CD4-positive, alpha-beta T cell (primary cell): ENCODE data around the gene ENPP7. TPM values are rescaled to one million over a fixed set of nuclear protein-coding genes. Genes with fewer than 3 reads are reported as not detected.

Experiments
- ATAC-seq: fragments of 200-7000 bp; cut with Tn5 transposase; one replicate; pipeline ENCODE4 v1.10.0; 2022; ENCODE audit warnings: mild to moderate bottlenecking; ENCODE audit not compliant: poor library complexity
- CTCF ChIA-PET: fragments of 350-600 bp; sonication (Branson Sonifier 250); formaldehyde crosslinking; loops from one replicate; lab custom pipeline; 2021; ENCODE audit warnings: antibody characterized with exemption, inconsistent platforms; lab: Charles Lee
- POLR2A ChIA-PET: fragments of 350-600 bp; sonication (Branson Sonifier 250); formaldehyde crosslinking; loops from one replicate; lab custom pipeline; 2021; ENCODE audit warnings: antibody characterized with exemption, inconsistent platforms; lab: Charles Lee
- DNase-seq, 14 experiments: peaks; one replicate each; pipeline ENCODE4 v3.0.0-alpha.2; 2013 to 2020; ENCODE audit warnings: mixed read lengths in 2 of 14
- H3K27ac ChIP-seq, 2 donors: one replicate each; pipeline versions ENCODE4 v1.5.1 to v1.7.0; 2013; ENCODE audit warnings: low read length in 2 of 2, low read depth in 1 of 2, mild to moderate bottlenecking in 1 of 2
- H3K27me3 ChIP-seq, 2 experiments: 1 replicate in 1 of 2; 2 replicates in 1 of 2; pipeline versions ENCODE4 v1.6.1 to v1.7.0; 2013; ENCODE audit warnings: low read length in 2 of 2, control low read depth in 1 of 2, mild to moderate bottlenecking in 1 of 2, moderate library complexity in 1 of 2; ENCODE audit not compliant: insufficient read depth in 2 of 2, control insufficient read depth in 1 of 2
- H3K36me3 ChIP-seq: one replicate; pipeline ENCODE4 v1.6.1; 2013; ENCODE audit warnings: low read length, control low read depth; ENCODE audit not compliant: insufficient read depth
- H3K4me1 ChIP-seq: one replicate; pipeline ENCODE4 v1.6.1; 2013; ENCODE audit warnings: low read length, control low read depth; ENCODE audit not compliant: insufficient read depth
- H3K4me3 ChIP-seq: one replicate; pipeline ENCODE4 v1.5.1; 2013; ENCODE audit warnings: mild to moderate bottlenecking, low read length, moderate library complexity
- H3K9me3 ChIP-seq, 2 experiments: 1 replicate in 1 of 2; 2 replicates in 1 of 2; pipeline versions ENCODE4 v1.6.1 to v1.7.0; 2013; ENCODE audit warnings: low read length in 2 of 2, mild to moderate bottlenecking in 2 of 2, control low read depth in 1 of 2, moderate library complexity in 1 of 2; ENCODE audit not compliant: control insufficient read depth in 1 of 2, insufficient read depth in 1 of 2
- H3K27ac Mint-ChIP-seq: one replicate; pipeline ENCODE4 v1.8.0; 2020; ENCODE audit warnings: mixed read lengths
- H3K27me3 Mint-ChIP-seq: one replicate; pipeline ENCODE4 v1.8.0; 2021; ENCODE audit warnings: mixed read lengths
- H3K36me3 Mint-ChIP-seq: one replicate; pipeline ENCODE4 v1.8.0; 2021; ENCODE audit warnings: low read depth, mixed read lengths
- H3K4me1 Mint-ChIP-seq: one replicate; pipeline ENCODE4 v1.8.0; 2021; ENCODE audit warnings: low read depth, mixed read lengths
- H3K4me3 Mint-ChIP-seq: one replicate; pipeline ENCODE4 v1.8.0; 2020; ENCODE audit warnings: mild to moderate bottlenecking, mixed read lengths
- H3K9me3 Mint-ChIP-seq: one replicate; pipeline ENCODE4 v1.8.0; 2020; ENCODE audit warnings: mixed read lengths
- intact Hi-C, 2 experiments: fragments of 100-400 bp; cut with DNase I in 1 of 2; cut with micrococcal nuclease in 1 of 2; formaldehyde crosslinking; loops; one replicate each; pipeline versions ENCODE4 v1.15.1 to v1.9.0; 2023 to 2025; cut with DNase I, micrococcal nuclease
- total RNA-seq, 174 experiments: library from RNA in 2 of 174; stranded (reverse) in 2 of 174; gene quantifications; one replicate each; pipeline ENCODE4 v1.2.3 and lab custom pipeline; 2021 to 2026
- TF ChIP-seq, protein P1 (sequence below): fragments of 200-600 bp; IDR thresholded peaks from one replicate; pipeline ENCODE4 v1.8.0; 2022; ENCODE audit warnings: antibody characterized with exemption, mild to moderate bottlenecking

Gene ENPP7
- total RNA-seq, 2 experiments from 2014 or later = not detected

DNA sequence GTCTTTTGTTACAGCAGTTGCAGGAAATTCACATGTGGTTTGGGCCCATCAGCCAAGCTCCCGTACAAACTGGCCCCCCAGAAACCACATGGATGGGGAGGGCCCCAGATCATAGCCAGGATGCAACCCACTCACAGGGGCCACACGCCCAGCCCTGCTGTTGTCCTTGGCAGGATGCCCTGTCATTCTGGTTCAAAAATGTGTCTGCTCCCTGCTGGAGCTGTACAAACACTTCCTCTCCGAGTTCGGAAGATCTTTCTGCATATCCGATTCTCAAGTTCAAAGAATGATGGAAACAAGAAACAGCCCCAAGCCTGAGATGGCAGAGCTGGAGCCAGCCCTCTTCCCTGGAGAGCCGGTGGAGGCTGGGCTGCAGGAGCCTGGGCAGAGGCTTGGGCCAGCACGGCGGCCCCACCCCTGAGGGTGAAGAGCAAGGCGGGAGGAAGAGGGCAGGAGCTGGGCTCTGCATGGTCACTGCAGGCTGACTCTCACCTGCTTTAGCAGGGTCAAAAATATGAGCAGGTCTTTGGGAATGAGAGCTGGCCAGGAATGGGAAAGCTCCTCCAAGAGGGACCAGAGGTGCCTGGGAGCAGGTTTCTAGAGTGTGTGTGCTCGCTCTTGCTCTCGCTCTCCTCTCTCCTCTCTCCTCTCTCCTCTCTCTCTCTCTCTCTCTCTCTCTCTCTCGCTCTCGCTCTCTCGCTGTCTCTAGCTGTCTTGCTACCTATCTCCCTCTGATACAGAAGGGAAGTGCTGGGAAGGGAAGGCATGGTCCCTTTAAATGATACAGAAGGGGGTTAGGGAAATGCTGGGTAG is 34.7 kb upstream of the ENPP7 start:
- ATAC-seq = no peak
- no peak for DNase-seq
- POLR2A ChIA-PET = no interaction called here
- peaks cover 44% of the 10 kb centered on the region for H3K27me3 Mint-ChIP-seq
- H3K4me1 Mint-ChIP-seq = no peaks in the 10 kb centered on the region
- H3K4me3 Mint-ChIP-seq = no peak overlapping the region
- no peak overlapping the region for H3K4me3 ChIP-seq
- intact Hi-C loops = no loop called here
- H3K27ac Mint-ChIP-seq = no peak overlapping the region
- TF ChIP-seq, protein P1, sequence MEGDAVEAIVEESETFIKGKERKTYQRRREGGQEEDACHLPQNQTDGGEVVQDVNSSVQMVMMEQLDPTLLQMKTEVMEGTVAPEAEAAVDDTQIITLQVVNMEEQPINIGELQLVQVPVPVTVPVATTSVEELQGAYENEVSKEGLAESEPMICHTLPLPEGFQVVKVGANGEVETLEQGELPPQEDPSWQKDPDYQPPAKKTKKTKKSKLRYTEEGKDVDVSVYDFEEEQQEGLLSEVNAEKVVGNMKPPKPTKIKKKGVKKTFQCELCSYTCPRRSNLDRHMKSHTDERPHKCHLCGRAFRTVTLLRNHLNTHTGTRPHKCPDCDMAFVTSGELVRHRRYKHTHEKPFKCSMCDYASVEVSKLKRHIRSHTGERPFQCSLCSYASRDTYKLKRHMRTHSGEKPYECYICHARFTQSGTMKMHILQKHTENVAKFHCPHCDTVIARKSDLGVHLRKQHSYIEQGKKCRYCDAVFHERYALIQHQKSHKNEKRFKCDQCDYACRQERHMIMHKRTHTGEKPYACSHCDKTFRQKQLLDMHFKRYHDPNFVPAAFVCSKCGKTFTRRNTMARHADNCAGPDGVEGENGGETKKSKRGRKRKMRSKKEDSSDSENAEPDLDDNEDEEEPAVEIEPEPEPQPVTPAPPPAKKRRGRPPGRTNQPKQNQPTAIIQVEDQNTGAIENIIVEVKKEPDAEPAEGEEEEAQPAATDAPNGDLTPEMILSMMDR = no peak
- H3K4me1 ChIP-seq = peaks cover 5% of the 10 kb centered on the region
- CTCF ChIA-PET = interaction anchor here (1.2 kb wide), 1 partner anchor 13 kb away, joined by 4 read pairs; no protein-coding TSS in a partner anchor
- peaks cover 32 to 34% of the 10 kb centered on the region in 2 experiments for H3K27me3 ChIP-seq
- no peaks in the 10 kb centered on the region for H3K36me3 ChIP-seq
- no peak overlapping the region for H3K27ac ChIP-seq
- peaks cover 0 to 19% of the 10 kb centered on the region in 2 experiments for H3K9me3 ChIP-seq
- H3K9me3 Mint-ChIP-seq = no peaks in the 10 kb centered on the region
- H3K36me3 Mint-ChIP-seq = no peaks in the 10 kb centered on the region

DNA sequence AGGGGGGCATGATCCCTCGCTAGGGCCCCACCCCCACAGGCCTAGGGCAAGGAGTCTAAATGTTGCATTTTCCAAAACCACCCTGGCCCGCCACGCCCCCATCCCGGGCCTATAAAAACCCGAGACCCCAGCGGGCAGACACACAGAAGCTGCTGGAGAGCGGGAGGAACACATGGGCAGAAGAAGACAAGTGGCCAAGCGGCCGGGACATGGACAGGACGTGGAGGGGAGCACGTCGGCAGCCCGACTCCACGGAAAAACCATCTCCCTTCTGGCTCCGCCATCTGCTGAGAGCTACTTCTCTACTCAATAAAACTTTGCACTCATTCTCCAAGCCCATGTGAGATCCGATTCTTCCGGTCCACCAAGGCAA is 34.1 kb upstream of the ENPP7 start:
- TF ChIP-seq, protein P1 = no peak
- no peak overlapping the region for H3K4me3 ChIP-seq
- peaks cover 0 to 19% of the 10 kb centered on the region in 2 experiments for H3K9me3 ChIP-seq
- H3K36me3 ChIP-seq = no peaks in the 10 kb centered on the region
- DNase-seq = no peak
- Mint-ChIP-seq H3K4me3 (no peak overlapping the region), H3K36me3 (no peaks in the 10 kb centered on the region), H3K4me1 (no peaks in the 10 kb centered on the region), H3K9me3 (no peaks in the 10 kb centered on the region), H3K27me3 (peaks cover 44% of the 10 kb centered on the region), H3K27ac (no peak overlapping the region)
- CTCF ChIA-PET = no interaction called here
- H3K27me3 ChIP-seq = peaks cover 30 to 34% of the 10 kb centered on the region in 2 experiments
- H3K4me1 ChIP-seq = peaks cover 5% of the 10 kb centered on the region
- no peak overlapping the region for H3K27ac ChIP-seq
- POLR2A ChIA-PET = no interaction called here
- intact Hi-C loops = no loop called here
- ATAC-seq = no peak

DNA sequence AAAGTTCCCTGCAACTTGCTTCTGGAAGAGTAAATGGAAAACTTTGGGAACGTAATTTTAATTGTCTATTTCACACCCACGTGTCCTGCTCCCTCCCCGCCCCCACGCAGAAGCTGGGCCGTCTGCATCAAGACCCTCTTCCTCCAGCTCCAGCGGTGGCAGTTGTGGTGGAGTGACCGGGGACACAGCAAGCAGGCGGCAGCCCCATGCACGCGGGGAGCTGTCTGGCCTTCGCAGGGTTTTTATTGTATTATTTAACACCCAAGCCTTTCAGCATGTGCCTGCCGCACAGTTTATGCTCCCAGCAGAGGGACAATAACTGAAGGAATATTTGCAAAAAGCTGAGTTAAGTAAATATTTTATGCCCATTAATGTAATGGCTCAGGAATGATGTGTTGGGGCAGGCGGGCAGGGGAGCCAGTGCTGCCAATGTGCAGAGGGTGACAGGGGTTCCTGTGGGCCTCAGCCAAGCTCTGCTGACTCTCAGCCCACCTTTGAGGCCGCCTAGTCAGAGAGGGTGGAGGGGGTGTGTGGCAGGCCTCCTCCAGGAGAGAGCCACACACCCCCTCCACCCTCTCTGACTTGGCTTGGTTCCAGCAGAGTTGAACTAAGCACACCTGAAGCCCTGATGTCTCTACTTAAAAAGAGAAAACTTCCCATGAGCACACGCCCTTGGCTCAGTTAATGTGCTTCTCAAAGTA is 32.4 kb upstream of the ENPP7 start:
- Histone ChIP-seq H3K36me3 (no peaks in the 10 kb centered on the region), H3K4me1 (peaks cover 5% of the 10 kb centered on the region), H3K9me3 (peaks cover 0 to 19% of the 10 kb centered on the region in 2 experiments), H3K27ac (no peak overlapping the region), H3K27me3 (peaks cover 30 to 33% of the 10 kb centered on the region in 2 experiments), H3K4me3 (no peak overlapping the region)
- Mint-ChIP-seq H3K4me3 (no peak overlapping the region), H3K4me1 (no peaks in the 10 kb centered on the region), H3K36me3 (no peaks in the 10 kb centered on the region), H3K27ac (no peak overlapping the region), H3K9me3 (no peaks in the 10 kb centered on the region), H3K27me3 (peaks cover 35% of the 10 kb centered on the region)
- intact Hi-C loops = no loop called here
- DNase-seq = no peak
- ATAC-seq = no peak
- TF ChIP-seq, protein P1 = no peak
- ChIA-PET CTCF (no interaction called here), POLR2A (no interaction called here)
